Glutamatergic neuron (in vitro differentiated cells): ENCODE measurements around the gene KLK4. TPM values are rescaled to one million over a fixed set of nuclear protein-coding genes. Genes with fewer than 3 reads are reported as not detected.

Source experiments
- DNase-seq: peaks from one replicate; pipeline ENCODE4 v3.0.0; 2022
- H3K27ac Mint-ChIP-seq: one replicate; pipeline ENCODE4 v1.8.0; 2020; ENCODE audit warnings: mild to moderate bottlenecking, mixed read lengths, inconsistent platforms; ENCODE audit not compliant: unreplicated experiment
- H3K27me3 Mint-ChIP-seq: one replicate; pipeline ENCODE4 v1.8.0; 2020; ENCODE audit warnings: mild to moderate bottlenecking, moderate library complexity, mixed read lengths, inconsistent platforms; ENCODE audit not compliant: unreplicated experiment
- H3K36me3 Mint-ChIP-seq: one replicate; pipeline ENCODE4 v1.8.0; 2020; ENCODE audit warnings: mild to moderate bottlenecking, mixed read lengths, inconsistent platforms; ENCODE audit not compliant: unreplicated experiment
- H3K4me1 Mint-ChIP-seq: one replicate; pipeline ENCODE4 v1.8.0; 2020; ENCODE audit warnings: mild to moderate bottlenecking, low read depth, mixed read lengths, inconsistent platforms; ENCODE audit not compliant: unreplicated experiment
- H3K4me3 Mint-ChIP-seq: one replicate; pipeline ENCODE4 v1.8.0; 2020; ENCODE audit warnings: mild to moderate bottlenecking, mixed read lengths, inconsistent platforms; ENCODE audit not compliant: unreplicated experiment
- H3K9me3 Mint-ChIP-seq: one replicate; pipeline ENCODE4 v1.8.0; 2020; ENCODE audit warnings: mild to moderate bottlenecking, moderate library complexity, mixed read lengths, inconsistent platforms; ENCODE audit not compliant: unreplicated experiment
- CTCF ChIP-seq: fragments of 200-600 bp; sonication (generic); IDR thresholded peaks from one replicate; pipeline ENCODE4 v1.5.0; 2021; ENCODE audit not compliant: partially characterized antibody, unreplicated experiment
- total RNA-seq: library from RNA; stranded (reverse); fragmentation: NEBNext Ultra II Directional; extraction: Animal tissue kit (Norgen Biotek cat#: 25700); gene quantifications from one replicate; pipeline ENCODE4 v1.2.1, GENCODE V29; 2021; ENCODE audit not compliant: unreplicated experiment

The KLK4 gene
- total RNA-seq, 1 donor from 2014 or later: 0.66 TPM

DNA sequence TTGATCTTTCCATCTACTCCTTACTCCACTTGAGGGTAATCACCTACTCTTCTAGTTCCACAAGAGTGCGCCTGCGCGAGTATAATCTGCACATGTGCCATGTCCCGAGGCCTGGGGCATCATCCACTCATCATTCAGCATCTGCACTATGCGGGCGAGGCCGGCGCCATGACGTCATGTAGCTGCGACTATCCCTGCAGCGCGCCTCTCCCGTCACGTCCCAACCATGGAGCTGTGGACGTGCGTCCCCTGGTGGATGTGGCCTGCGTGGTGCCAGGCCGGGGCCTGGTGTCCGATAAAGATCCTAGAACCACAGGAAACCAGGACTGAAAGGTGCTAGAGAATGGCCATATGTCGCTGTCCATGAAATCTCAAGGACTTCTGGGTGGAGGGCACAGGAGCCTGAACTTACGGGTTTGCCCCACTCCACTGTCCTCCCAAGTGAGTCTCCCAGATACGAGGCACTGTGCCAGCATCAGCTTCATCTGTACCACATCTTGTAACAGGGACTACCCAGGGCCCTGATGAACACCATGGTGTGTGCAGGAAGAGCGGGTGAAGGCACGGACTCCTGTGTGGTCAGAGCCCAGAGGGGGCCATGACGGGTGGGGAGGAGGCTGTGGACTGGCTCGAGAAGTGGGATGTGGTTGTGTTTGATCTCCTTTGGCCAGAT, 40.6 kb downstream of the KLK4 start:
- H3K9me3 Mint-ChIP-seq: no peaks in the 10 kb centered on the region
- DNase-seq: no peak
- peaks cover 5% of the 10 kb centered on the region for H3K27me3 Mint-ChIP-seq
- no peaks in the 10 kb centered on the region for H3K36me3 Mint-ChIP-seq
- H3K4me1 Mint-ChIP-seq: no peaks in the 10 kb centered on the region
- H3K27ac Mint-ChIP-seq: no peak overlapping the region
- TF ChIP-seq CTCF: no peak
- H3K4me3 Mint-ChIP-seq: no peak overlapping the region

GRCh38 chr19:50869479-50869878, 41.7 kb downstream of the KLK4 start:
- no peak overlapping the region for H3K27ac Mint-ChIP-seq
- no peak for DNase-seq
- TF ChIP-seq CTCF: no peak
- H3K9me3 Mint-ChIP-seq: no peaks in the 10 kb centered on the region
- H3K36me3 Mint-ChIP-seq: no peaks in the 10 kb centered on the region
- no peak overlapping the region for H3K4me3 Mint-ChIP-seq
- H3K4me1 Mint-ChIP-seq: no peaks in the 10 kb centered on the region
- peaks cover 5% of the 10 kb centered on the region for H3K27me3 Mint-ChIP-seq

GRCh38 chr19:50861496-50862286, 49.5 kb downstream of the KLK4 start:
- Mint-ChIP-seq H3K27ac (no peak overlapping the region), H3K4me3 (no peak overlapping the region), H3K4me1 (peaks cover 9% of the 10 kb centered on the region), H3K9me3 (peaks cover 4% of the 10 kb centered on the region), H3K27me3 (peaks cover 3% of the 10 kb centered on the region), H3K36me3 (peaks cover 9% of the 10 kb centered on the region)
- TF ChIP-seq CTCF: no peak
- DNase-seq: no peak

- H3K27me3 Mint-ChIP-seq: peaks cover 3% of the 10 kb centered on the region
- peaks cover 9% of the 10 kb centered on the region for H3K4me1 Mint-ChIP-seq
- no peak overlapping the region for H3K4me3 Mint-ChIP-seq
- TF ChIP-seq CTCF: no peak
- H3K9me3 Mint-ChIP-seq: peaks cover 6% of the 10 kb centered on the region
- H3K36me3 Mint-ChIP-seq: peaks cover 9% of the 10 kb centered on the region
- DNase-seq: no peak
- H3K27ac Mint-ChIP-seq: no peak overlapping the region
These were observed 50.2 kb downstream of the KLK4 start for GRCh38 chr19:50861010-50861409.

GRCh38 chr19:50859849-50860248, 51.3 kb downstream of the KLK4 start:
- no peak for TF ChIP-seq CTCF
- peaks cover 9% of the 10 kb centered on the region for H3K36me3 Mint-ChIP-seq
- peaks cover 9% of the 10 kb centered on the region for H3K4me1 Mint-ChIP-seq
- DNase-seq: no peak
- no peak overlapping the region for H3K4me3 Mint-ChIP-seq
- H3K9me3 Mint-ChIP-seq: peaks cover 9% of the 10 kb centered on the region
- H3K27me3 Mint-ChIP-seq: peaks cover 6% of the 10 kb centered on the region
- H3K27ac Mint-ChIP-seq: no peak overlapping the region
